Activated T-cell treated with anti-CD3 and anti-CD28 coated beads for 24 hours (primary cell): ENCODE results near the gene USP15.
A peak's percentile ranks its signal among the peaks of the same experiment; 100 is the strongest.

Experiments
- DNase-seq: peaks from one replicate; pipeline ENCODE4 v3.0.0-alpha.2; 2020; ENCODE audit warnings: low read depth

Gene USP15

DNA sequence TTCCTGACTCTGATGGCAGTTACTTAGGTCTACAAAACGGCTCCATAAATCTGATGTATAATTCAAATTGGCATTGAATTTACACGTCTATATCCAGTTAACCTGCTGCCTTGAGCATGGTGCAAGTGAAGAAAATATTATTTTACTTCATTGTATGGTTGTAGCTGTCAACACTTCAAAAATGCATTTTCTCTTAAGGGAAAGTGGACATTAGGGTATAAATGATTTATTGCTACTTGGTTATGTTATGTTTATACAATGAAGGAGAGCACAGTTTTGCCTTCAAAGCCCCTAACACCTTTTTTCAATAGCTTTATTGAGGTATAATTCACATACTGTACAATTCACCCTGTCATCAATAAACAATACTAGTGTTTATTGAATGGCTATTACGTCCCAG is 2.0 kb upstream of the USP15 start:
- no peak for DNase-seq

DNA sequence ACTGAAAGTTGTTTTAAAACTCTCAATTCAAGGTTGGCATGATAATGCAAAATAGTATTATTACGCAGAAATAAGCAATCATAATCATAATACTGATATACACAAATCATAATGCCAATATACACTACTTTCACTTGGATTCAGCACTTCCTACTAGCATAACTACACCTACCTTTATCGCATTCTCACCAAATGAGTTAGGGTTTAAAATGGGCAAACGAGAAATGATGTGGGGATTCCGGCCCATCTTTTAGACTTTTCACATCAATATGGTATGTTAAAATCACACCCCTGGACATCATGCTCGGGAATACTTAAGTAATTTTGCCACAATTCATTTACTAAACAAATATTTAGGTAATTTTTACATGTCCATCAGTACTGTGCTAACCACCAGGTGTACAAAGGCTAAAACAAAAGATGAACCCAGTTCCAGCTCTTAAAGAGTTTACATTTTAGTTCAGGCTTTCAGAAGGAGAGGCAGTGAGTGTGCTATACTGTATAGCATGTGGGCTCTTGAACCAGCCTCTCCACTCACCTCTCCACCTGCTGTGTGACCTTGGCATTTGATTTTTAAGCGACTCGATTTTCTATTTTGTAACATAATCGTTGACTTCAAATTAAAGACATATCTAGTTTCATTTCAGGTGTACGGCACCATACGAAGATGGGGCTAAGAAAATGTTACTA is 1.1 kb upstream of the USP15 start:
- DNase-seq = no peak

DNA sequence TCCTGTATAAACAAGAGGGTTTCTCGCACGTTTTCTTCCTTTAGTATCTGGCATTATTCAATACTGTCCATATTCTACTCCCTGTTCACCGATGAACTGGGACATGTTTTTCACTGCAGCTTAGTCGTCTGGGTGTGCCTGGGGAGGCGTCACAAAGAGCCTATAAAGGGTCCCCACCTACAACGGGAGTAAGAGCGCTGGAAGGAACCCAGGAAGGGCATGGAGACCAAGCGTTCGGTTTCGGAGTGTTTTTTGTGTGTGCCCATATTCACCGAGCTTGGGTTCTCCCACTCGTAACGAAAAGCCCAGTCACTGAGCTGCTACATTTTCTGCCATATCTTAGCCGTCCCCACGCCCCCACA is 592 bp upstream of the USP15 start:
- no peak for DNase-seq

DNA sequence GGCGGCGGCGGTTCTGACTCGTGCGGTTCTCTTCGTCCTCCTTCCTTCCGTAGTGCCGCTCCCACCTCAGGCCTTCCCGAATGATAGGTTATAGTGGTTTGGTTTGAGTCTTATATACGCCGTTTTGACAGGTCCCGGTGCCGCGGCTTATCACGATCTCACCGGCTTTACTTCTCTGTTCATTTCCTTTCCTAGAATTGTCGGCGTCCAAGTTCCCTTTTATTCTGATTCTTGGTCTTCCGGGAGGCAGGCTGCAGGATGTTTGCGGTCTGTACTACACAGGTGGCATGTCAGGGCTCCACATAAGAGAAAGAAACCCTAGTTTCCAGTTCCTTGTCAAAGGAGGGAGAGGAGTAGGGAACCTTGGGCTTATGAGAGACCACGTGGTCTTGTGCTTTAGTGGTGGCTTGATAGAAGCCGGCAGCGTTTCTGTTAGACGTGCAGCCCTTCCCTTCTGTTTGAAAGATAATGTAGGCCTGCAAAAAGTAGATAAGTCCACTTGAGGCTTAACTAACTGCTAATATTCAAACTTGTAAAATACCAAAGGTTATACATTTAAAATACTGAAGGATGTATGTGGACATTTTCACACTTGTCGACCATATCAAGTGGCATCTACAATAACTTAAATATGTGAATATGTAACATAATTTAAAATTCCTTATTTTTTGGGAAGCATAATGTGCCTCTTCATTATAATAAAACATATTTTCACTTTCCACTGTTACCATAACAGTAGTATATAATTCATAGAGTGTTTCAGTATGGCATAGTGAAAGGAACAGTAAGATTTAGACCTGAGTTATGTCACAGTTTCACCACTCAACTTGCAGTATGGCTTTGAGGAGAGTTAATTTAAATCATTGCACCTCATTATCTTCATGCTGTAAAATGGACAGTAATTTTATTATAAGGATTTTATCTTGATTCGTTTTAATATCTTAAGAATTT is 804 bp downstream of the USP15 start:
- peak; percentile 18 for DNase-seq

DNA sequence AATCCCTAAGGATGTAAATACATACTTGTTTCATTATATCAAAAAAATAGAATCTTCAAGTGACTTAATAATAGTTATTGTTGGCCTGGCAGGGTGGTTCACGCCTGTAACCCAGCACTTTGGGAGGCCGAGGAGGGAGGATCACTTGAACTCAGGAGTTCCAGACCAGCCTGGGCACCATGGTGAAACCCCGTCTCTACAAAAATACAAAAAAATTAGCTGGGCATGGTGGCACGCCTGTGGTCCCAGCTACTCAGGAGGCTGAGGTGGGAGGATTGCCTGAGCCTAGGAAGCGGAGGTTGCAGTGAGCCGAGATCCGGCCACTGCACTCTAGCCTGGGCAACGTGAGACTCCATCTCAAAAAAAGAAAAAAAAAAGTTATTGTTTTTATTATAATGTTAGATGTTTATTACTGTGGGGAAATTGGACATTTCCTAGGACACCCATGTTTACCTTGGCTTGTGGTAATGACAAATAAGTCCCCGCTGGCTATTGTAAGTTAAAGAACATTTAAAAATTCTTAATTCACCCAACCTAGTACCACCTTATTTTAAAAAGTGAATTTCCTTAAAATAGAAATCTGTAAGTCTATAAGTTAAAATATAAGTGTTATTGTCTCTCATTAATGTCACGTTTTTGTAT is 1.8 kb downstream of the USP15 start:
- no peak for DNase-seq

DNA sequence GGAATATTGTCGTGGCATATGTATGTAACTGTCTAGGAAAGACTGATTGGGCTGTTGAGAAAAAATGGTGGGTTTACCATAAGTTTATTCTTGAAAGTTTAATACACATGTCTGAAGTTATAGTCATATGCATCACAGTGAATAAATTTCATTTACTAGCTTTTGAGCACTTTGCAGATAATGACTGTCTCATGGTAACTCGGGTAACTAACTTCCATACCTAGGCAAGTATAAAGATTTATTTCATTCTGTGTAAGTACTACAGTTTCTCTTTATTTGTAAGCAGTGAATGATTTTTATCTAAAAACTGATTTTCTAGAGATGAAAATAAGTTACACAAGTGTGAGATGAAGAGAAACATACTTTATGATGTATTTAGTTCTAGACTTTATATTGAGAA is 3.0 kb downstream of the USP15 start:
- DNase-seq = no peak

DNA sequence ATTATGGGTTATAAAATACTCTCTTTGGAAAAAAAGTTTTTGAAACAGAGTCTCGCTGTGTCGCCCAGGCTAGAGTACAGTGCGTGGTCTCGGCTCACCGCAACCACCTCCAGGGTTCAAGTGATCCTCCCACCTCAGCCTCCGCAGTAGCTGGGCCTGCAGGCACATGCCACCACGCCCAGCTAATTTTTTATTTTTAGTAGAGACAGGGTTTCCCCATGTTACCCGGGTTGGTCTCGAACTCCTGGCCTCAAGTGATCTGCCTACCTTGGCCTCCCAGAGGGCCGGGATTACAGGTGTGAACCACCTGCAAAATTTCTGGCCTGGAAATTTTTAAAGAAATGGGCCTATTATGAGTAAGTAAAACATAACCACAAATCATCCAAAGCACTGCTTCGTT is 3.8 kb downstream of the USP15 start:
- DNase-seq = no peak

DNA sequence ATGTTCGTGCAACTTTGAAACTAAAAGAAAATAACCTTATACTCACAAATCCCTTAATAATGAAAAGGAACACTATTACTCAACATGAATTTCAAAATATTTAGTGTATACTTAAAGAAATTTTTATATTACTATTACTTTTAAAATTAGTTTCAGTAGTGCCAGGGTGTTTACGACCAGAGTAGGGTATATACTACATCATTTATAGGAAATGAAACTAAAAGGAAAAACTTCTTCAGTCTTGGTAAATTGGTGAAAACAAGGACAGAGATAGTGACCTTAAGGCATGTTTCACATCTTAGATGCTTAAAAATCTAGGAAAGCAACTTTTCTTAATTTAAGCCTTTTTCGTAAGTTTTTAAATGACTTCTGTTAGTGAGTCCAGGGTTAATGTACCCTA is 4.5 kb downstream of the USP15 start:
- DNase-seq = no peak

DNA sequence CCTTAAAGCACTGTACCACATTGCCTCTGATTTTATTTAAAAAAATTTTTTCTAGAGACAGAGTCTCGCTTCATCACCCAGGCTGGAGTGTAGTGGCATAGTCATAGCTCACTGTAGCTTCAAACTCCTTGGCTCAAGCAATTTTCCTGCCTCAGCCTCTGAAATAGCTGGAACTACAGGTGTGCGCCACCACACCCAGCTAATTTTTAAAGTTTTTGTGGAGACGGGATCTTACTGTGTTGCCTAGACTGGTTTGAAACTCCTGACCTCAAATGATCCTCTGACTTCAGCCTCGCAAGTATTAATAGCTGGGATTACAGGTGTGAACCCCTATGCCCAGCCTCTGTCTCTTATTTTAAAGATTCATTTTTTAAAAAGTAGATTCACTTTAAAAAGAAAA is 5.3 kb downstream of the USP15 start:
- DNase-seq = no peak

DNA sequence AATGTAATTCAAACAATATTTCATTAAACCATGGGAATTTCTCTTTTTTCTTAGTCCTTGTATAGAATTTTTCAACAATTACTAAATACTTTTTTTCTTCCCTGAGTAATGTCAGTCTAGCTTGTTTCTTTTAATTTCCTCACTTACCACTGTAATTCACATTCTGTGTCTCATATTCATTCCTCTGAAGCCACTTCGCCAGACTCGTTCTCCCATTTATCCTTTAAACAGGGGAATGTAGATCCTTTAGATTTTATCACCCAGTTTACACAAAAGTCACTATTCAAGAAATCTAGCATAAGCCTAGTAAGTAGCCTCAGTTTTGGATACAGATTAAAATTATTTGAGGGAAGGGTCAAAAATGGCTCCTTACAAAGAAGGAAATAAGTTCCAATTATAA is 6.8 kb downstream of the USP15 start:
- no peak for DNase-seq

DNA sequence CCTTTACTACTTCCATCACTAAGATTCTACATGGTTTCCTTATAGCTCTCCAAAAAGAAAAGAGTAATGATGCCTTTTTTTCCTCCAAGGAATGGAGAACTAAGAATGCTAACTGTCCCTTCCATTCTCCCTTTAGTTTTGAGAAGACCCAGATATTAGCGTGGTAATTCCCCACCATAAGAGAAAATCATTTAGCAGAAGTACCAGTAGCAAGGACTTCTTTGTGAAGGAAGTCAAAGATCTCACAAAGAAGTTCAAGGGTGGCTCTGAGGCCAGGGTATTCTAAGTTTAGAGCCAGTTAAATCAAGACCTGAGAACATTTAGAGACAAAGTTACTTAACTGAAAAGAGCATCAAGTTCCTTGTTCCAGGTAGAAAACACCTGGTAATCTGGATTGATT is 7.3 kb downstream of the USP15 start:
- no peak for DNase-seq

DNA sequence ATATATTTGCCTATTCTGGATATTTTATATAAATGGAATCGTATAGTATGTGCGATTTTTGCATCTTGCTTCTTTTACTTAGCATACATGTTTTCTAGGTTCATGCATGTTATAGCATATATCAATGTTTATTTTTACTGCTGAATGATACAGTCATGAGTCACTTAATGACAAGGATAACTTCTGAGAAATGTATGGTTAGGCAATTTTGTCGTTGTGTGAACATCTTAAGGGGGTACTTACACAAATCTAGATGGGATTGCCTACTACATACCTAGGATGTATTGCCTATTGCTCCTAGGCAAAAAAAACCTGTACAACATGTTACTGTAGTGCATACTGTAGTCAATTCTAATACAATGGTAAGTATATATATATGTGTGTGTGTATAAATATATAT is 8.8 kb downstream of the USP15 start:
- DNase-seq = no peak

DNA sequence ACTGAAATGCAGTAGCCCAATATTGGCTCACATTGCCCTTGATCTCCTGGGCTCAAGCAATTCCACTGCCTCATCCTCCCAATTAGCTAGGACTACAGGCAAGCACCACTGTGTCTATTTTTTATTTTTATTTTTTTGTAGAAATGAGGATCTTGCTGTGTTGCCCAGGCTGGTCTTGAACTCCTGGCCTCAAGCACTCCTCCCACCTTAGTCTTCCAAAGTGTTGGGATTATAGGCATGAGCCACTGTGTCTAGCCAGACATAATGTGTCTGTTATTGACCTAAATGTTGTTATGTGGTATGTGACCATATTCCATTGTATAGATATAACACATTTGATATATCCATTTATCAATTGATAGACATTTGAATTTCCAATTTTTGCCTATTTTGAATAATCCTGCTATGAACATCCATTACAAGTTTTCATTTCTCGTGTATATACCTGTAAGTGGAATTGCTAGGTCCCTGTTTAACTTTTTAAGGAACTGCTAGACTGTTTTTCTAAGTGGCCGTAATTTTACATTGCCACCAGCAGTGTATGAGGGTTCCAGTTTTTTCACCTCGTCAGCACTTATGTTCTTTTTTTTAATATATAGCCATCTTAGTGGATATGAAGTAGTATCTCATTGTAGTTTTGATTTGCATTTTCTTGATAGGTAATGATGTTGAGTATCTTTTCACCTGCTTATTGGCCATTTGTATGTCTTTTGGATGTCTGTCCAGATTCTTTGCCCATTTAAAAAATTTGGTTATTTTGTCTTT is 9.4 kb downstream of the USP15 start:
- DNase-seq = no peak

DNA sequence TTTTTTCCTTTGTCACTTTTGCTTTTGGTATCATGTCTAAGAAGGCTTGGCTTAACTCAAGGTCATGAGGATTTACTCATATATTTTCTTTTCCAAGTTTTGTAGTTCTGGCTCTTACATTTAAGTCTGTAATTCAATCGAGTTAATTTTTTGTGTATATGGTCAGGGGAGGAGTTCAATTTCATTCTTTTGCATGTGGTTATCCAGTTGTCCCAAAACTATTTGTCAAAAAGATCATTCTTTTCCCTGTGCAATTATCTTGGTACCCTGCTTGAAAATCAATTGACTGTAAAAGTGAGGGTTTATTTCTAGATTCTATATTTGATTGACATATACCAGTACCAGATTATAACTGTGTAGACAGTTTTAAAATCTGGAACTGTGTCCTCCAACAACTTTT is 10.2 kb downstream of the USP15 start:
- no peak for DNase-seq

DNA sequence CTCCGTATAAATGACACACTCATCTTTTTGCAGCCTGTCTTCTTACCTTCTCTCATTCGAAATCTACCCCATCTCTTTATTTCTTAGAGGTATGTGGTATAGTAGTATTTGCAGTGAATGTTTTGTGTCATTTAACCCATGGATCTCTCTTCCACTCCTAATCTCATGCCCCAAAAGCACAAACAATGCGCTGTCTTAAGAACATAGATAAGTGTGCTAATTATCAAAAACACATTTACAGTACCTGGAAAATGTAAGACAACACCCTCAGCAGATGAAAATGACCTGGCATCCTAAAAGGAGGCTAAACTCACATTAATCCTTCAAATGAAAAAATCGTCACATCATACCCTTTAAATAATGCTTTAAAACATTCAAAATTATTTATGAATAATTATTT is 10.7 kb downstream of the USP15 start:
- DNase-seq = no peak

DNA sequence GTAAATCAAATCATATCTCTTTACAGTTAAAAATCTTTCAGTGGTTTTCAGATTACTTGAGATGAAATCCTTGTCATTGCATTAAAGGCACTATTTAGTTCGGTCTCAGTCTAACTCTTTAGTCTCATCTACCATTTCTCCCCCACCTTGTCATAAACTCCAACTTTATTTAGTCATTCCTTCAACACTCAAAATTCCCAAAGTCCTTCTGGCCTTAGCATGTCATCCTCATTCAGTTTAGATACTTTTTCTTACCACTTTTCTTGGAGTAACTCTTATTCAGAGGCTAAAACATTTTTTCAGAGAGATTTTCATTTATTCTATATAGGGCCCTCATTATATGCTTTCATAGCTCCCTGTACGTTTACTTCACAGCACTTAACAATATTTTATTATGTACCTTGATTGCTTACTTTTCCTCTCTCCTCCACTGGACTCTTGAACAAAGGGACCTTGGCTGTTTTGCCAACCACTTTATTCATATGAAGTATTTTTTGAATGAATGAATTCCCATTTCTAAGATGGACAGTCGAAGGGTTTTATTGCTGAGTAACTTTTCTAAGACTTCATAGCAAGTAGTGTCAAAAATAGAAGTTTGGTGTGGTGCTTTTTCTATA is 12.8 kb downstream of the USP15 start:
- no peak for DNase-seq

DNA sequence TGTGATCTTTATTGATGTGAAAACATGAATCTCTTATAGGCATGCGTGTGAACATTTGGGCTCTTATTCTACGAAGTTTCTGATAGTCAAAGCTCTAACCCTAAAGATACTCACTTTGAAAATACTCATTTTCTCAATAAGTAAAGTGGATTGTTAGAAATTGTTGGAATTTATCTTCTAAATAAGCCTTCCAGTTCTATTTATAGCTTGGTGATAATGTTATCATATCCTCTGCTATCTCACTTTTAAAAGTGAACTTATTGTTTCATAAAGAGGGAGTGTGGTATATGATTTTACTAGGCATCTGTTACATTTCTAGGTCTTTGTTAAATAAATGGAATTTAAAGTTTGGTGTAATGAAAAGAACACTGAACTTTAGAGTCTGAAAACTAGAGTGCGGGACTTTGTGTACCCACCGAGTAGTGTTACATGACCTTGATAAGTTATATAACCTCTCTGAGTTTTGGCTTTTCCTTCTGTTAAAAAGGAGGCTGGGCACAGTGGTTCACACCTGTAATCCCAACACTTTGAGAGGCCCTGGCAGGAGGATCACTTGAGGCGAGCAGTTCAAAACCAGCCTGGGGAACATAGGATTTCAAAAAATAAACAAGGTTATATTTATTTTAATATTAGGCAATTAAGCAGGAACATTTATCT is 13.6 kb downstream of the USP15 start:
- no peak for DNase-seq

DNA sequence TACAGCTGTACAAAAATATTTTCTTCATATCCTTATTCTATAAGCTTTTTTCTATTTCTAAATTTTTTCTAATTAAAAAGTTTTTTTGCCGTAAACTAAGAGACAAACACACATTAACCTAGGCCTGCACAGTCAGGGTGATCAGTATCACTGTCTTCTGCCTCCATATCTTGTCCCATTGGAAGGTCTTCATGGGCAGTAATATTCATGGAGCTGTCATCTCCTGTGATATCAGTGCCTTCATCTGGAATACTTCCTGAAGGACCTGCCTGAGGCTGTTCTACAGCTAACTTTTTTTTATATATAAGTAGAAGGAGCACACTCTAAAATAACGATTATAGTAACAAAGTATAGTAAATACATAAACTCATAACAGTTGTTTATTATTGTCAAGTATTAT is 17.8 kb downstream of the USP15 start:
- no peak for DNase-seq

DNA sequence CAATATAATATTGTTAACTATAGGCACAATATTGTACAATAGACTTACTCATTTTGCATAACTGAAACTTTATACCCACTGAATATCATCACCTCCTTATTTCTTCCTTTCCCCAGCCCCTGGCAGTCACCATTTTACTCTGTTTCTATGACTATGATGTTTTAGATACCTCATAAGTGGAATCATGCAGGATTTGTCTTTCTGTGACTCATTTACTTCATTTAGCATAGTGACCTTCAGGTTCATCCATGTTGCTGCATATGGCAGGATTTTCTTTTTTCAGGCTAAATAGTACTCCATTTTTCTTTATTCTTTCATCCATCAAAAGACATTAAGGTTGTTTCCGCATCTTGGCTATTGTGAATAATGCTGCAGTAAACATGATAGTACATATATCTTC is 18.9 kb downstream of the USP15 start:
- DNase-seq = no peak

DNA sequence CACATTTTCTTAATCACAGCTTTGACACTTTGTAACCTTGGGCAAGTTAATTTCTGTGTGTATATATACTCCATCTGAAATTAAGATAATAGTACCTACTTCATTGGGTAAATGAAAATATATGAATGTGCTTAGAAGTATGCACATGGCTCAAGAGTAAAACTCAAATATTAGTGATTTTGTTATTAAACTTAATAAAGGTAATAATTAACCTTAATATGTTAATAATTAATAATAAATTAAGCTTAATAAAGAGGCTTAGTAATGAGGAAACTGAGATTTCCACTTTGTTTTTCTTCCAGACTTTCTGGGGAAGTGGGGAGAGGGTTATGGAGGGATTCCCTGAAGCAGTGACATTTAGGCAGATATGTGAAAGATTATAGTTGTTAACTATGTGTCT is 19.8 kb downstream of the USP15 start:
- no peak for DNase-seq

DNA sequence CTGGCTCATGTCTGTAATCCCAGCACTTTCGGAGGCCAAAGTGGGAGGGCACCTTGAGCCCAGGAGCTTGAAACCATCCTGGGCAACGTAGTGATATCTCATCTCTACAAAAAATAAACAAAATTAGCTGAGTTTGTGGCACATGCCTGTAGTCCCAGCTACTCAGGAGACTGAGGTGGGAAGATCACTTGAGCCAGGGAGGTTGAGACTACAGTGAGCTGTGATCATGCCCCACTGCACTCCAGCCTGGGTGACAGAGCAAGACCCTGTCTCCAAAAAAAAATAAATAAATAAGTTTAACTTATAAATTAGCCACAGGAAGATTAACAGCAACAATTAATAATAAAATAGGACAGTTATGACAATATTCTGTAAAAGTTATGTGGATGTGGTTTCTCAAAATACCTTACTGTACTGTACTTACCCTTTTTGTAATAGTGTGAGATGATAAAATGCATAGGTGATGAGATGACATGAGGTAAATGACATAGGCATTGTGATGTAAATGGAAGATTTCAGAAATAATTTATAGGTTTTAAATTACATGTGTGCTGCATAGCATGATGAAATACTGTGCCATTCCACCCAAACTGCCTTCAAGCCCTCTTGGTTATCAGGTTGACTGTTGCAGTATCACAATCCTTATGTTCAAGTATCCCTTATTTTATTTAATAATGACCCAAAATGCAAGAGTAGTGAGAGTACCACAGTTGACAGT is 22.0 kb downstream of the USP15 start:
- no peak for DNase-seq
